Measurements from ENCODE around the gene GON7.

GRCh38 chr14:93220509-93220908 is 13.6 kb upstream of the GON7 start:
- no peak for TF ChIP-seq GATA2 (IDR thresholded peaks at IDR 0.05; ENCODE audit: low read depth, low read length)
- no peak for TF ChIP-seq GATA3 (IDR thresholded peaks at IDR 0.05; ENCODE audit: low read depth, low read length)
